Activated T-helper 1 cell treated with anti-CD3 and anti-CD28 coated beads, Interleukin-12 subunit alpha, Interleukin-12 subunit beta, Interleukin-2, Interleukin-4 antibody, amounts not matched to agents 30 ng/mL and 10 ng/mL and 1 ng/mL, durations not matched to agents 14 hours and 24 hours and 36 hours (primary cell): ENCODE results near the gene GRK1. TPM values are rescaled to one million over a fixed set of nuclear protein-coding genes. Genes with fewer than 3 reads are reported as not detected.

Experiments used
- DNase-seq: peaks from one replicate; pipeline ENCODE4 v3.0.0; 2021; ENCODE audit warnings: low spot score
- H3K27ac Mint-ChIP-seq: one replicate; pipeline ENCODE4 v1.8.0; 2021; ENCODE audit warnings: mild to moderate bottlenecking, mixed read lengths
- H3K27me3 Mint-ChIP-seq: one replicate; pipeline ENCODE4 v1.8.0; 2022; ENCODE audit warnings: mild to moderate bottlenecking, moderate library complexity, mixed read lengths; ENCODE audit not compliant: insufficient read depth
- H3K36me3 Mint-ChIP-seq: one replicate; pipeline ENCODE4 v1.8.0; 2021; ENCODE audit warnings: low read depth, mixed read lengths
- H3K4me1 Mint-ChIP-seq: one replicate; pipeline ENCODE4 v1.8.0; 2021; ENCODE audit warnings: low read depth, mixed read lengths
- H3K4me3 Mint-ChIP-seq: one replicate; pipeline ENCODE4 v1.8.0; 2021; ENCODE audit warnings: mild to moderate bottlenecking, moderate library complexity, mixed read lengths
- H3K9me3 Mint-ChIP-seq: one replicate; pipeline ENCODE4 v1.8.0; 2021; ENCODE audit warnings: mixed read lengths
- intact Hi-C: fragments of 100-400 bp; cut with micrococcal nuclease; formaldehyde crosslinking; loops from one replicate; pipeline ENCODE4 v1.15.1; 2024
- total RNA-seq: library from RNA; stranded (reverse); gene quantifications from 2 replicates; pipeline ENCODE4 v1.2.3, GENCODE V29; 2022

GRK1 gene
- total RNA-seq, 1 donor from 2014 or later = not detected

- Mint-ChIP-seq H3K4me1 (peaks cover 11% of the 10 kb centered on the region), H3K36me3 (peaks cover 5% of the 10 kb centered on the region), H3K27me3 (peaks cover 41% of the 10 kb centered on the region), H3K4me3 (no peak overlapping the region), H3K27ac (no peak overlapping the region), H3K9me3 (no peaks in the 10 kb centered on the region)
- DNase-seq = no peak
- intact Hi-C loops = no loop called here
Observed at GRCh38 chr13:113763254-113763653, 96.2 kb downstream of the GRK1 start.

GRCh38 chr13:113763961-113764792, 97.2 kb downstream of the GRK1 start:
- Mint-ChIP-seq H3K4me3 (no peak overlapping the region), H3K27me3 (peaks cover 37% of the 10 kb centered on the region), H3K36me3 (peaks cover 5% of the 10 kb centered on the region), H3K9me3 (no peaks in the 10 kb centered on the region), H3K4me1 (peaks cover 7% of the 10 kb centered on the region), H3K27ac (no peak overlapping the region)
- intact Hi-C loops = no loop called here
- no peak for DNase-seq

- no peak overlapping the region for H3K27ac Mint-ChIP-seq
- H3K9me3 Mint-ChIP-seq = no peaks in the 10 kb centered on the region
- H3K4me1 Mint-ChIP-seq = no peaks in the 10 kb centered on the region
- intact Hi-C loops = no loop called here
- H3K27me3 Mint-ChIP-seq = peaks cover 29% of the 10 kb centered on the region
- peaks cover 2% of the 10 kb centered on the region for H3K36me3 Mint-ChIP-seq
- DNase-seq = no peak
- H3K4me3 Mint-ChIP-seq = no peak overlapping the region
Observed at GRCh38 chr13:113764793-113765563, 98.0 kb downstream of the GRK1 start.

GRCh38 chr13:113765564-113765910, 98.5 kb downstream of the GRK1 start:
- no peak for DNase-seq
- Mint-ChIP-seq H3K4me1 (no peaks in the 10 kb centered on the region), H3K36me3 (peaks cover 2% of the 10 kb centered on the region), H3K27me3 (peaks cover 24% of the 10 kb centered on the region), H3K9me3 (no peaks in the 10 kb centered on the region), H3K27ac (no peak overlapping the region), H3K4me3 (no peak overlapping the region)
- intact Hi-C loops = no loop called here

- Mint-ChIP-seq H3K4me3 (no peak overlapping the region), H3K27ac (no peak overlapping the region), H3K9me3 (no peaks in the 10 kb centered on the region), H3K27me3 (peaks cover 17% of the 10 kb centered on the region), H3K36me3 (no peaks in the 10 kb centered on the region), H3K4me1 (no peaks in the 10 kb centered on the region)
- intact Hi-C loops = no loop called here
- DNase-seq = no peak
Observed at GRCh38 chr13:113766035-113766800, 99.2 kb downstream of the GRK1 start.

GRCh38 chr13:113767366-113767765, 100.3 kb downstream of the GRK1 start:
- peaks cover 6% of the 10 kb centered on the region for H3K4me1 Mint-ChIP-seq
- peaks cover under 1% of the 10 kb centered on the region for H3K36me3 Mint-ChIP-seq
- no peak for DNase-seq
- no peak overlapping the region for H3K27ac Mint-ChIP-seq
- H3K9me3 Mint-ChIP-seq = peaks cover 6% of the 10 kb centered on the region
- H3K4me3 Mint-ChIP-seq = no peak overlapping the region
- H3K27me3 Mint-ChIP-seq = peaks cover 6% of the 10 kb centered on the region
- intact Hi-C loops = no loop called here

- no peak overlapping the region for H3K27ac Mint-ChIP-seq
- no peak overlapping the region for H3K4me3 Mint-ChIP-seq
- no peak for DNase-seq
Observed at GRCh38 chr13:113768018-113768905, 101.2 kb downstream of the GRK1 start.

GRCh38 chr13:113769106-113769505, 102.1 kb downstream of the GRK1 start:
- no peaks in the 10 kb centered on the region for H3K27me3 Mint-ChIP-seq
- no peak for DNase-seq
- H3K36me3 Mint-ChIP-seq = peaks cover 1% of the 10 kb centered on the region
- no peak overlapping the region for H3K27ac Mint-ChIP-seq
- peaks cover 9% of the 10 kb centered on the region for H3K4me1 Mint-ChIP-seq
- peaks cover 10% of the 10 kb centered on the region for H3K9me3 Mint-ChIP-seq
- intact Hi-C loops = no loop called here
- H3K4me3 Mint-ChIP-seq = no peak overlapping the region

More at GRCh38 chr13:113768018-113768905, 101.2 kb downstream of the GRK1 start:
- H3K36me3 Mint-ChIP-seq = peaks cover 1% of the 10 kb centered on the region
- peaks cover 5% of the 10 kb centered on the region for H3K27me3 Mint-ChIP-seq
- H3K4me1 Mint-ChIP-seq = peaks cover 9% of the 10 kb centered on the region
- intact Hi-C loops = no loop called here
- peaks cover 10% of the 10 kb centered on the region for H3K9me3 Mint-ChIP-seq

GRCh38 chr13:113769881-113770280, 102.9 kb downstream of the GRK1 start:
- Mint-ChIP-seq H3K27me3 (no peaks in the 10 kb centered on the region), H3K4me1 (peaks cover 9% of the 10 kb centered on the region), H3K36me3 (peaks cover 1% of the 10 kb centered on the region), H3K4me3 (no peak overlapping the region), H3K9me3 (peaks cover 10% of the 10 kb centered on the region), H3K27ac (no peak overlapping the region)
- no peak for DNase-seq
- intact Hi-C loops = no loop called here

GRCh38 chr13:113770441-113770840, 103.4 kb downstream of the GRK1 start:
- H3K9me3 Mint-ChIP-seq = peaks cover 10% of the 10 kb centered on the region
- no peak for DNase-seq
- no peak overlapping the region for H3K4me3 Mint-ChIP-seq
- H3K4me1 Mint-ChIP-seq = peaks cover 9% of the 10 kb centered on the region
- peaks cover 1% of the 10 kb centered on the region for H3K36me3 Mint-ChIP-seq
- no peak overlapping the region for H3K27ac Mint-ChIP-seq
- H3K27me3 Mint-ChIP-seq = no peaks in the 10 kb centered on the region
- intact Hi-C loops = no loop called here

- Mint-ChIP-seq H3K27ac (no peak overlapping the region), H3K4me1 (peaks cover 9% of the 10 kb centered on the region), H3K4me3 (no peak overlapping the region), H3K27me3 (no peaks in the 10 kb centered on the region), H3K36me3 (peaks cover 1% of the 10 kb centered on the region), H3K9me3 (peaks cover 10% of the 10 kb centered on the region)
- intact Hi-C loops = no loop called here
- DNase-seq = no peak
Observed at GRCh38 chr13:113770937-113771336, 103.9 kb downstream of the GRK1 start.

- peaks cover 1% of the 10 kb centered on the region for H3K36me3 Mint-ChIP-seq
Observed at GRCh38 chr13:113771709-113772331, 104.8 kb downstream of the GRK1 start.

More at GRCh38 chr13:113771709-113772331, 104.8 kb downstream of the GRK1 start:
- Mint-ChIP-seq H3K27me3 (no peaks in the 10 kb centered on the region), H3K27ac (no peak overlapping the region), H3K9me3 (peaks cover 10% of the 10 kb centered on the region), H3K4me3 (no peak overlapping the region), H3K4me1 (peaks cover 9% of the 10 kb centered on the region)
- no peak for DNase-seq
- intact Hi-C loops = no loop called here
